Memory B cell (primary cell): ENCODE data around the gene GRK6.

Source experiments
- ATAC-seq: fragments of 150-1000 bp; cut with Tn5 transposase; 2 replicates; pipeline ENCODE4 v1.10.0; 2021; ENCODE audit warnings: low read depth, mild to moderate bottlenecking, moderate library complexity
- DNase-seq, 2 donors: peaks; one replicate each; pipeline ENCODE4 v3.0.0; 2022; ENCODE audit warnings: low spot score in 2 of 2
- H3K27ac Mint-ChIP-seq: one replicate; pipeline ENCODE4 v1.8.0; 2022; ENCODE audit warnings: mild to moderate bottlenecking, moderate library complexity, mixed read lengths
- H3K27me3 Mint-ChIP-seq: one replicate; pipeline ENCODE4 v1.8.0; 2022; ENCODE audit warnings: mixed read lengths
- H3K36me3 Mint-ChIP-seq: one replicate; pipeline ENCODE4 v1.8.0; 2022; ENCODE audit warnings: mild to moderate bottlenecking, mixed read lengths
- H3K4me1 Mint-ChIP-seq: one replicate; pipeline ENCODE4 v1.8.0; 2022; ENCODE audit warnings: mixed read lengths
- H3K4me3 Mint-ChIP-seq: one replicate; pipeline ENCODE4 v1.8.0; 2022; ENCODE audit warnings: mild to moderate bottlenecking, moderate library complexity, mixed read lengths
- H3K9me3 Mint-ChIP-seq: one replicate; pipeline ENCODE4 v1.8.0; 2022; ENCODE audit warnings: mixed read lengths

GRK6 gene

GRCh38 chr5:177427211-177427822 is 841 bp downstream of the GRK6 start:
- Mint-ChIP-seq H3K4me3 (peak overlapping the region; percentile 94), H3K36me3 (peaks cover 10% of the 10 kb centered on the region), H3K27me3 (no peaks in the 10 kb centered on the region), H3K9me3 (no peaks in the 10 kb centered on the region), H3K4me1 (peaks cover 38% of the 10 kb centered on the region), H3K27ac (peak overlapping the region; percentile 83)
- ATAC-seq (no peak), DNase-seq (no peak)

DNA sequence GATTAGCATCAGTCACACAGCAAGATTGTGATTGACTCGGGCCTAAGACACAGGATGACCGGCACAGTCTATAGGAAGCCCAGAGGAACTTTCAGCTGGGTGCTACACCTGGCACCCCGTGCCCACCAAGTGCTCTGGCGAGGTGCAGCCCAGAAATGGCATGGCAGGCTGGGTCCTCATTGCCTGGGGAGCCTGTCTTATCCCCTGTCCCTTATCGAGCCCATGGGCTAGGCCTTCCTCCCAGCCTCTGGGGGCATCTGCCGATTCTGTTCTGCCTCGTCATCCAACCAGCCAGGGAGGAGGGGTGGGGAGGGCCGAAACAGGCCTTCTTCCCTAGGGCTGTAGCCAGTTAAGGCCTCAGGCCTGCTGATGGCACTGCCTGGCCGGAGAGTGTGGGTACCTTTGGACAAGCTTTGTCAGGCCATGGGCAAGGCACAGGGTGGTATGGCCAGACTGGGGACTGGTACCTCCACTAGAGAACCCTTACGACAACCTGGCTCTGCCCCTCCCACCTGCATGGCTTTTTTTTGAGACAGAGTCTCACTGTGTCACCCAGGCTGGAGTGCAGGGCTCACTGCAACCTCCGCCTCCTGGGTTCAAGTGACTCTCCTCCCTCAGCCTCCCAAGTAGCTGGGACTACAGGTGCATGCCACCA is 1.6 kb downstream of the GRK6 start:
- Mint-ChIP-seq H3K27me3 (no peaks in the 10 kb centered on the region), H3K27ac (peak overlapping the region; percentile 91), H3K36me3 (peaks cover 10% of the 10 kb centered on the region), H3K4me1 (peaks cover 38% of the 10 kb centered on the region), H3K9me3 (no peaks in the 10 kb centered on the region), H3K4me3 (peak overlapping the region; percentile 94)
- no peak for ATAC-seq
- no peak for DNase-seq

- H3K27me3 Mint-ChIP-seq, result no peaks in the 10 kb centered on the region
- H3K36me3 Mint-ChIP-seq, result peaks cover 10% of the 10 kb centered on the region
- ATAC-seq (no peak), DNase-seq (no peak)
- peak overlapping the region; percentile 94 for H3K4me3 Mint-ChIP-seq
- H3K27ac Mint-ChIP-seq, result peak overlapping the region; percentile 91
- peaks cover 38% of the 10 kb centered on the region for H3K4me1 Mint-ChIP-seq
- no peaks in the 10 kb centered on the region for H3K9me3 Mint-ChIP-seq
These were observed 2.2 kb downstream of the GRK6 start for GRCh38 chr5:177428574-177429217.

DNA sequence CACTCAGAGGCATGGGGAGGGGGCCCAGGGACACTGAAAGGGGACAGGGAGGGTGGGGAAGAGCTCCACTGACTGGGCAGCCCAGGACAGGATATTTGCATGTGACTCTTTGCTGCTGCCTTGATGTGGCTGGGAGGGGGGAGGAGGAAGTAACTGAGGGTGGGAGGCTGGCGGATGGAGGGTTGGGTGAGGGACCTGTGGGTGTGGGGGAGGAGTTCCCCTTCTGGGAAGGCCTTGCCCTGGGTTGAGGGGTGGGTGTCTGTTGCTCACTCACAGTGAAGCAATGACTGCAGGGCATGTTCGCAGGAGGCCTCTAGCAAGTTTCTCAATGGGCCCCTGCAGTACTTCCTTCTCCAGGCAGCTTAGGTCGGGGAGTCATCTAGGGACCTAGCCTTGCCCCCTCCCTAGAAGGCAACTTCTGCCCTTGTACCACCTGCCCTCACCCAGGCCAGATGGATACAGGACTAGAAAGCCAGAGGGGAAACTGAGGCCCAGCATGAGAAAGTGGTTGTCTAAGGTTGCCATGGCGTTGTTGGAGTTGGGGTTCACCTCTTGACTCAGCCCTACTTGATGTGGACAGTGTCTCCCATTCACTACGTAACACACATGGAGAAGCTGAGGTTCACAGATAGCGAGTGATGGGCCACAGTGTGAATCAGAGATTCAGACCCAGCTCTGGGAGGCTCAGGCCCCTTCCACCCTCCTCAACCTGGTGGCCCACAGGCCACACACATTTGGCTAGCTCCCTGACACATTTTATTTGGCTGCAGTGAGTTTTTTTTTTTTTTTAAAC is 3.0 kb downstream of the GRK6 start:
- DNase-seq (peak in 1 of 2 donors; percentile 65), ATAC-seq (peak; percentile 7)
- Mint-ChIP-seq H3K27ac (peak overlapping the region; percentile 91), H3K4me3 (peak overlapping the region; percentile 94), H3K9me3 (no peaks in the 10 kb centered on the region), H3K4me1 (peaks cover 38% of the 10 kb centered on the region), H3K36me3 (peaks cover 10% of the 10 kb centered on the region), H3K27me3 (no peaks in the 10 kb centered on the region)

DNA sequence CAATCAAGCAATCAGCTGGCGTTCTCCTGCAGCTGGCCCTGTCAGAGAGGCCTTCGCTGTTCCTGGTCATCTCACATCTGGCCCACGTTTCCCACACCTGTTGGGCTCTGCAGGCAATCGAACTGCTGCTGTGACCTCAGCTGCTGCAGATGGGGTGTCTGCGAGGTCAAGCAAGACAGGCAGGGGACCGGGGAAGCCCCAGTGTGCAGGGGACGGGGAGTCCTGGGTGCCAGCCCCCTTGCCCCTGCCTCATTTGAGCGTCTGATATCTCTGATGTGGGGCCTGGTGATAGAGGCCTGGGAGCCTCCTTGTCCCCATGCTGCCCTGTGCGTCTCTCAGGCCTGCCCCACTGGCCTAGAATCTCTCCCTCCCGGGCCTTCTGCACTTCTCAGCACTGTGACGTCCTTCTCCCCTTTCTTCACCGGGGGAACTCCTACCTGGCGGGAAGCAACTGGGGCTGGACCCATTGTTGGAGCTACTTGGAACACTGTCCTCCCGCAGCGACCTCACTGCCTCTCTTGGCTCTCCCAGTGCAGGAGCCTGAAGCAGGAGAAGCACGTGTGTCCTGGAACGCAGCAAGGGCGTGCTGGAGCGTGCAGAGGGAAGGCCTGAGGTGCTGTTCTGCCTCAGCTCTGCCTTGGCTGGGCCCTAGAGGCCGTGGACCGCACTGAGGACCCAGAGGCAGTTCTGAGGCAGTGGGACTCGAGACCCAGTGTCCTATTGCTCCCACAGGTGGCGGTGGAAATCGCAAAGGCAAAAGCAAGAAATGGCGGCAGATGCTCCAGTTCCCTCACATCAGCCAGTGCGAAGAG is 3.9 kb downstream of the GRK6 start:
- Mint-ChIP-seq H3K9me3 (no peaks in the 10 kb centered on the region), H3K27me3 (no peaks in the 10 kb centered on the region), H3K4me3 (peak overlapping the region; percentile 94), H3K27ac (peak overlapping the region; percentile 91), H3K4me1 (peaks cover 35% of the 10 kb centered on the region), H3K36me3 (peaks cover 10% of the 10 kb centered on the region)
- ATAC-seq, result no peak
- DNase-seq, result no peak

DNA sequence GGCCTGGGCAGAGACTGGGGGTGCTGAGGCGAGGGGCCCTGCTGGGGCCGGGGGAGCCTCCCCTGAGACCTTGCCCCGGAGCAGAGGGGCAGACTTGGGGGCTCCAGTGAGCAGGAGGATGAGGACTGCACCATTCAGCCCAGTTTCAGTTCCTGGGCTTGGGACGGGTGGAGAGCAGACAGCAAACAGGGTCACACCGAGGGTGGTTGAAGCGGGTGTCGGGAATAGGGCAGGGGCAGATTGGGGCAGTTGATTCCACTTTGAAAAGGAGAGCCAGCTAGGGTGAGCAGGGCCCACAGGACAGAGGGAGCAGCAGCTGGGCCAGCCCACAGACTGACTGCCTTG is 4.5 kb downstream of the GRK6 start:
- no peak for DNase-seq
- Mint-ChIP-seq H3K9me3 (no peaks in the 10 kb centered on the region), H3K4me3 (peak overlapping the region; percentile 94), H3K4me1 (peaks cover 31% of the 10 kb centered on the region), H3K36me3 (peaks cover 11% of the 10 kb centered on the region), H3K27me3 (no peaks in the 10 kb centered on the region), H3K27ac (peak overlapping the region; percentile 91)
- no peak for ATAC-seq

GRCh38 chr5:177431317-177432142 is 5.1 kb downstream of the GRK6 start:
- H3K4me3 Mint-ChIP-seq, result peak overlapping the region; percentile 94
- DNase-seq, result peak; percentile 78 to 87
- H3K36me3 Mint-ChIP-seq, result peaks cover 12% of the 10 kb centered on the region
- H3K27me3 Mint-ChIP-seq, result no peaks in the 10 kb centered on the region
- H3K27ac Mint-ChIP-seq, result peak overlapping the region; percentile 91
- peaks cover 31% of the 10 kb centered on the region for H3K4me1 Mint-ChIP-seq
- peak; percentile 71 for ATAC-seq
- no peaks in the 10 kb centered on the region for H3K9me3 Mint-ChIP-seq

DNA sequence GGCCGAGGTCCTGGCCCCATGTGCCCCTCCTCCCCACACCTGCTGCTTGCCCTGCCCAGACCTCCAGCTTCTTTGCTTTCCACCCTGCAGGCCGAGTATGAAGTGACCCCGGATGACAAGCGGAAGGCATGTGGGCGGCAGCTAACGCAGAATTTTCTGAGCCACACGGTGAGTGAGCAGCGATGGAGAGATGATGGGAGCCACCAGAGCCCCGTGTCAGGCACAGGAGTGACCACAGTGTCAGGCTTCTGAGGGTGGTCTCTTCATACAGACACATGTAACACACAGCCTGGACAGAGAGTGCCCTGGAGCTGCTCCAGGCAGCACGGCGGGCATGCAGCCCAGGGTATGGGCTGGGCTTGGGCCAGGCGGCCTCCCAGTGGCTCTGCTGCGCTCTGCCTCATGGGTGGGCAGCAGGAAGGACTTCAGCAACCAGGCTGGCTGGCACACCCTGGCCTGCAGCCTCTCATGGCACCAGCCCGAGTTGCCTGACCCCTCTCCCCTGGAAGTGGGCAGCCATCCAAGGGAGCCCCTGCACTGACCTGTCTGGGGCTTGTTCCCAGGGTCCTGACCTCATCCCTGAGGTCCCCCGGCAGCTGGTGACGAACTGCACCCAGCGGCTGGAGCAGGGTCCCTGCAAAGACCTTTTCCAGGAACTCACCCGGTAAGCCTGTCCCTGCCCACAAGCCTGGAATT is 5.8 kb downstream of the GRK6 start:
- peaks cover 34% of the 10 kb centered on the region for H3K4me1 Mint-ChIP-seq
- H3K9me3 Mint-ChIP-seq, result no peaks in the 10 kb centered on the region
- peaks cover 14% of the 10 kb centered on the region for H3K36me3 Mint-ChIP-seq
- peak overlapping the region; percentile 94 for H3K4me3 Mint-ChIP-seq
- no peaks in the 10 kb centered on the region for H3K27me3 Mint-ChIP-seq
- no peak for ATAC-seq
- H3K27ac Mint-ChIP-seq, result peak overlapping the region; percentile 91
- no peak for DNase-seq

DNA sequence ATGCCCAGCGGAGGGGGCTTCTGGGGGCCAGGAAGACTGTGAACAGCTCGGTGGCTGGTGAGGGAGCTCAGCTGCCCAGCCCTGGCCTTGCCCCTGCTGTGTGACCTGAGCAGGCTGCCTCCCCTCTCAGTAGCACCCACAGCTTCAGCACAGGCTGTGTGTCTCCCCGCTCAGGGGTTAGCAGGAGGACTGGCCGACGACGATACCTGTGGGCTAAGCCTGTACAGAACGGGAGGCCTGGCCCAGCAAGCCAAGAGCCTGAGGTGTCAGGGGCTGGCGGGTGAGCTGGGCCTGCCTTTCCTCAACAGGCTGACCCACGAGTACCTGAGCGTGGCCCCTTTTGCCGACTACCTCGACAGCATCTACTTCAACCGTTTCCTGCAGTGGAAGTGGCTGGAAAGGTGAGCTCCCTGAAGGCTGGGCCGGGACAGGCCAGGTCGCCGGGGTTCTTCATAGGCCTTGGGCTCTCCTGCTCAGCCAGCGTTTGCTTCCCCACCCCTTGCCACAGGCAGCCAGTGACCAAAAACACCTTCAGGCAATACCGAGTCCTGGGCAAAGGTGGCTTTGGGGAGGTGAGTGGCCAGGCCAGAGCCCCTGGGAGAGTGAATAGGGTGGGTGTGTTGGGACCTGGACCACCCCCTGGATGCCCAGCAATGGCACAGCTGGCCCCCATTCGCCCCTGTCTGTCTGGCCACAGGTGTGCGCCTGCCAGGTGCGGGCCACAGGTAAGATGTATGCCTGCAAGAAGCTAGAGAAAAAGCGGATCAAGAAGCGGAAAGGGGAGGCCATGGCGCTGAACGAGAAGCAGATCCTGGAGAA is 6.6 kb downstream of the GRK6 start:
- ATAC-seq (no peak), DNase-seq (no peak)
- no peaks in the 10 kb centered on the region for H3K27me3 Mint-ChIP-seq
- H3K36me3 Mint-ChIP-seq, result peaks cover 18% of the 10 kb centered on the region
- H3K4me3 Mint-ChIP-seq, result peak overlapping the region; percentile 54
- H3K9me3 Mint-ChIP-seq, result no peaks in the 10 kb centered on the region
- peaks cover 34% of the 10 kb centered on the region for H3K4me1 Mint-ChIP-seq
- H3K27ac Mint-ChIP-seq, result peak overlapping the region; percentile 41

DNA sequence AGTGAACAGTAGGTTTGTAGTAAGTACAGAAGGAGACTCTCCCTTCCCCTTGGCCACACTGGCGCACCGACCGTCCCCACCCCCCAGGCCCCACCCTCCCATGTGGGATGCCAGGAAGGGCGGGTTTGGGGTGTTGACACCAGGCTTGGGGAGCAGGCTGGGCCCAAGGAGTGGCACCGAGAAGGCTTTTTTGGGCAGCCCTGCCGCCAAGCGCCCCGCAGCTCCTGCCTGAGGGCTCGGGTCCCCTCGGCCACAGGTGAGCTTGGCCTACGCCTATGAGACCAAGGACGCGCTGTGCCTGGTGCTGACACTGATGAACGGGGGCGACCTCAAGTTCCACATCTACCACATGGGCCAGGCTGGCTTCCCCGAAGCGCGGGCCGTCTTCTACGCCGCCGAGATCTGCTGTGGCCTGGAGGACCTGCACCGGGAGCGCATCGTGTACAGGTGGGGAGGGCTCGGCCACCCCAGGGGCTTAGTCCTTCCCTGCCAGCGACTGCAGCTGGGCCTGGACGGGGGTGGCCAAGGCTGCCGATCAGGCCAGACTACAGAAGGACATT is 7.3 kb downstream of the GRK6 start:
- no peak for DNase-seq
- no peak for ATAC-seq
- Mint-ChIP-seq H3K27me3 (no peaks in the 10 kb centered on the region), H3K36me3 (peaks cover 21% of the 10 kb centered on the region), H3K4me1 (peaks cover 35% of the 10 kb centered on the region), H3K4me3 (no peak overlapping the region), H3K9me3 (no peaks in the 10 kb centered on the region), H3K27ac (peak overlapping the region; percentile 24)

DNA sequence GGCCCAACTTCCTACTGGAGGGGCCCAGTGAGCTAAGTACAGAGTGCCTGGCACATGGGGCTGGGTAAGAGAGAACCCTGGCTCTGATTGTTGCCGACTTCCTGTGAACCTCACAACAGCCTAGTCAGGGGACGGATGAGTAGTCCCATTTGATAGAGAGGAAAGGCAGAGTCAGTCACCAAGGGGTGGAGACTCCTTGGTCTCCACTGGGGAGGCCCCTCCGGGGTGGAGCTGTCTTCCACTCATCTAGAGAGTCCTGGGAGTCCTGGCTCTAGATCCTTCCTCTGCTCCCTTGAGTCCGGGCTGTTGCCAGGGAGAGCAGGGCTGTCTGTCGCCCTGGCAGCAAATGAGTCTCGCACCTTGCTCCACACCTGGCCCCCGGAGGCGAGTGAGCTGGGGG is 8.0 kb downstream of the GRK6 start:
- Mint-ChIP-seq H3K9me3 (no peaks in the 10 kb centered on the region), H3K4me1 (peaks cover 28% of the 10 kb centered on the region), H3K36me3 (peaks cover 20% of the 10 kb centered on the region), H3K4me3 (no peak overlapping the region), H3K27ac (peak overlapping the region; percentile 24), H3K27me3 (no peaks in the 10 kb centered on the region)
- no peak for DNase-seq
- ATAC-seq, result no peak
